Loucy (cell line): ENCODE measurements around the gene SAMD9.

ENCODE experiments used
- EZH2phosphoT487 ChIP-seq: fragments of 200-600 bp; IDR thresholded peaks from 2 replicates; pipeline ENCODE4 v1.6.1; 2018; ENCODE audit warnings: antibody characterized with exemption, mild to moderate bottlenecking, moderate library complexity, borderline replicate concordance
- TF ChIP-seq, protein P1 (sequence below): fragments of 200-600 bp; sonication (generic); conservative IDR thresholded peaks from 2 replicates; pipeline ENCODE4 v1.5.1; 2014; ENCODE audit warnings: mild to moderate bottlenecking, antibody characterized with exemption, low read length

DNA sequence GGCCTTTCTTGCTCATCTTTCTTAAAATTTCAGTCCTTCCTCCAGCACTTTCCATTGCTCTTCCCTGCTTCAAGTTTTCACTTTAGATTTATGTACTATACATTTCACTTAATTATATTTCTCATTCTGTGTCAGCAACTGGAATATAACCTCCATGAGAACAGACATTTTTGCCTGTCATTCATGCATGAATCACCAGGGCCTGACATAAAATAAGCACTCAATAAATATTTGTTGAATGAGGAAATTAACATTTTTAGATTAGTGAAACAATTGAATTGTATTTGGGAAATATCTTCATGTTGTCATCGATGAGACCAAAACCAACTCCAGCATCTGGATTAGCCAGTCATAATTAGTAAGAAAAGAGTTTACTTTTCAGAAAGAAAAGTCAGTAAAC lies 24.3 kb upstream of the SAMD9 start:
- TF ChIP-seq, protein P1, sequence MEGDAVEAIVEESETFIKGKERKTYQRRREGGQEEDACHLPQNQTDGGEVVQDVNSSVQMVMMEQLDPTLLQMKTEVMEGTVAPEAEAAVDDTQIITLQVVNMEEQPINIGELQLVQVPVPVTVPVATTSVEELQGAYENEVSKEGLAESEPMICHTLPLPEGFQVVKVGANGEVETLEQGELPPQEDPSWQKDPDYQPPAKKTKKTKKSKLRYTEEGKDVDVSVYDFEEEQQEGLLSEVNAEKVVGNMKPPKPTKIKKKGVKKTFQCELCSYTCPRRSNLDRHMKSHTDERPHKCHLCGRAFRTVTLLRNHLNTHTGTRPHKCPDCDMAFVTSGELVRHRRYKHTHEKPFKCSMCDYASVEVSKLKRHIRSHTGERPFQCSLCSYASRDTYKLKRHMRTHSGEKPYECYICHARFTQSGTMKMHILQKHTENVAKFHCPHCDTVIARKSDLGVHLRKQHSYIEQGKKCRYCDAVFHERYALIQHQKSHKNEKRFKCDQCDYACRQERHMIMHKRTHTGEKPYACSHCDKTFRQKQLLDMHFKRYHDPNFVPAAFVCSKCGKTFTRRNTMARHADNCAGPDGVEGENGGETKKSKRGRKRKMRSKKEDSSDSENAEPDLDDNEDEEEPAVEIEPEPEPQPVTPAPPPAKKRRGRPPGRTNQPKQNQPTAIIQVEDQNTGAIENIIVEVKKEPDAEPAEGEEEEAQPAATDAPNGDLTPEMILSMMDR: no peak
- no peak for TF ChIP-seq EZH2phosphoT487
